Placental epithelial cell (primary cell): Measurements from ENCODE around the gene TKTL2. TPM values are rescaled to one million over a fixed set of nuclear protein-coding genes. Genes with fewer than 3 reads are reported as not detected.

ENCODE experiments used
- total RNA-seq: library from RNA; depleted of rRNA; stranded (reverse); fragments of >200 nt; gene quantifications from 2 replicates; pipeline ENCODE4 v1.2.3, GENCODE V29; 2012

Gene TKTL2
- total RNA-seq, result not detected in 2 replicates

DNA sequence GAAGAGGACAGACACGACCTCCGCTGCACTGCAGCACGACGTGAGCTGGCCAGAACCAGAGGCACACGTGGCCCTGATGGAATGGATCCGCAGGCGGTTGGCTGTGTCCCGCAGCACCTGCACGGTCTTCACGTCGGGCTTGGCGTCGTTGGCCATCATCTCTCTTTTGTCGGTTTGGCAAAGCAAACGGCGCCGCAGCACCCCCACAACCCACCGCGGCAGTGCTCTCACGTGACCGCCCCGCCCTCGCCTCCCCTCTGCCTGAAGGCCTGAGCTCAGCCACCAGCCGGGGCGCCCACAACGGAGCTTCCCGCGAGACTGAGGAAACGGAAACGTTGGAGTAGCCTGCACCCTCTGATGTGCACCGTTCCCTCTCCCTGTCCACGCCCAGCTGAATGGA, at the start of gene TKTL2:
TKTL2 (minus strand) TSS at position 179 of the 400 bp plus-strand sequence; CDS start at position 159, 20 bp downstream.

GRCh38 chr4:163494360-163495241, 21.0 kb upstream of the TKTL2 start, which contains the start of gene TMA16:
Gene TMA16, plus strand, starts transcription at chr4:163494690. Its CDS starts 112 bp downstream, at chr4:163494802.

Other genes starting within 250 kb of the TKTL2 start
- not detected in 2 replicates for gene NPY1R, start 141.2 kb downstream of the TKTL2 start, total RNA-seq
- not detected in 2 replicates for gene NPY5R, start 129.9 kb downstream of the TKTL2 start, total RNA-seq
- gene TMA16, start 20.9 kb upstream of the TKTL2 start, total RNA-seq, result 16.5 and 21.3 TPM in 2 replicates